GM21717 (cell line): ENCODE data around the gene YWHAG.
A peak's percentile ranks its signal among the peaks of the same experiment; 100 is the strongest.
"Not testable (repeated sequence)": the region's sequence is repeated elsewhere in the genome, so short reads cannot be mapped to it uniquely, and the experiment has no call there.

Experiments used
- ATAC-seq: cut with Tn5 transposase; IDR thresholded peaks from one replicate; pipeline ENCODE4 v1.9.1; 2021; ENCODE audit warnings: mild to moderate bottlenecking, moderate library complexity; ENCODE audit not compliant: unreplicated experiment

YWHAG gene

DNA sequence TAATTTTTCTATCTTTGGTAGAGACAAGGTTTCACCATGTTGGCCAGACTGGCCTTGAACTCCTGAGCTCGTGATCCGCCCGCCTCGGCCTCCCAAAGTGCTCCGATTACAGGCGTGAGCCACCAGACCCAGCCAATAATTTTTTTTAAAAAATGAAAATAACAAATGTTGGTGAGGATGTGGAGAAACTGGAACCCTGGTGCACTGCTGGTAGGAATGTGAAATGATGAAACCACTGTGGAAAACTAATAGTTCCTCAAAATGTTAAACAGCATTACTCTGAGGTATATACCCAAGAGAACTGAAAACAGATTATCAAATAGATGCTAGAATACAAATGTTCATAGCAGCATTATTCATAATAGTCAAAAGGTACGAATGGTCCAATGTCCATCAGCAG lies 23.0 kb upstream of the YWHAG start:
- ATAC-seq, result no peak

DNA sequence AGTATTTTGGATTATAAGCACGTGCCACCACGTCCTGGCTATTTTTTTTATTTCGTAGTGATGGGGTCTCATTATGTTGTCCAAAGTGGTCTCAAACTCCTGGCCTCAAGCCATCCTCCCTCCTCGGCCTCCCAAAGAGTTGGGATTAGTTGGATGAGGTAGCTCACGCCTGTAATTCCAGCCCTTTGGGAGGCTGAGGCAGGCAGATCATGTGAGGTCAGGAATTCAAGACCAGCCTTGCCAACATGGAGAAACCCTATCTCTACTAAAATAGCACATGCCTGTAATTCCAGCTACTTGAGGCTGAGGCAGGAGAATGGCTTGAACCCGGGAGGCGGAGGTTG lies 21.8 kb upstream of the YWHAG start:
- no peak for ATAC-seq

DNA sequence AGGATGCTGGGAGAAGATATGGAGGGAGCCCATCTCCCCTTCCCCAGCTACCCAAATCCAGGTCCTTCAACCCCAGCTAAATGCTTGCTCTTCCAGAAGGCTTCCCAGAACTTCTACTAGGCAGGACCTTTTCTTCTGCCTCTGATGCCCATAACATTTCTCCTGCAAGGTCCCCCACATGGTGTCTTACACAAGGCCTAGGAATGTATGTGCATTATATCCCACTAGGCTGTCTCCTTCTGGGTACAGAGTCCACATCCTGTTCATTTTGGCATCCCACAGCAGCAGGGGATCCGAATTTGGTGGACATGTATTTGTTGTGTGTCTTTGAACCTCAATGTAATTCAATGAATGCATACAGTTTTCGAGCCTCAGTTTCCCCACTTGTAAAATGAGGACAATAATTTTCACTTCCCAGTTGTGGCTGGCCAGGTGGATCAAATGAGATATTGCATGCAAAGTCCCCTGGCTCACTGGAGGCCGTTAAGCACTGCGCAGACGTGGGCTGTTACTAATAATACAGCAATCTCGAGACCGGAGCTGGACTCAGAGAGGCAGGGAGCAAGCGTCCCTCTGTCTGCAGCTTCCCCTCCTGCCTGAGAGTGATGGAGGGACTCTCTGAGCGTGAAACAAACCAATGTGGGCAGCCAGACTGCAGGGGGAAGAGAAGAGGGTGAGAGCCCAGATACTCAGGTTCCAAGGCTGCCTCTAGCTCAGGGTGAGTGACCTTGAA lies 18.6 kb upstream of the YWHAG start:
- no peak for ATAC-seq

DNA sequence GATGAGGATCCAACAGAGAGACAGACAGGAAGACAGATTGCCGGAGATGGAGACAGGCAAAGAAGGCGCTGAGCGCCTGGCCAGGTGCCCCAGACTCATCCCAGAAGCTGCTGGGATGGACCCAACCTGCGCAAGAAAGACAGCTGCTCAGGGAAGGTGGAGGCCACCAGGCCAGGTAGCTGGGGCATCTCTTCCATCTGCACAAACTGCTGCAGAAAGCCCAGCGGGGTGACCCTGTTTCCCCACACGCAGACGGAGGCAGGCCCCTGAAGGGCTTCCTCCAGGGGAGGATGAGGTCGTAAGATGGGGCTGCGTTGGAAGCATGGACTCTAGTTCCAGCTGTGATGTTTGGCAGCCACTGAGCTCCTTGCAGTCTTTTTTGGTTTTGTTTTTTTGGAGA lies 16.5 kb upstream of the YWHAG start:
- ATAC-seq, result no peak

DNA sequence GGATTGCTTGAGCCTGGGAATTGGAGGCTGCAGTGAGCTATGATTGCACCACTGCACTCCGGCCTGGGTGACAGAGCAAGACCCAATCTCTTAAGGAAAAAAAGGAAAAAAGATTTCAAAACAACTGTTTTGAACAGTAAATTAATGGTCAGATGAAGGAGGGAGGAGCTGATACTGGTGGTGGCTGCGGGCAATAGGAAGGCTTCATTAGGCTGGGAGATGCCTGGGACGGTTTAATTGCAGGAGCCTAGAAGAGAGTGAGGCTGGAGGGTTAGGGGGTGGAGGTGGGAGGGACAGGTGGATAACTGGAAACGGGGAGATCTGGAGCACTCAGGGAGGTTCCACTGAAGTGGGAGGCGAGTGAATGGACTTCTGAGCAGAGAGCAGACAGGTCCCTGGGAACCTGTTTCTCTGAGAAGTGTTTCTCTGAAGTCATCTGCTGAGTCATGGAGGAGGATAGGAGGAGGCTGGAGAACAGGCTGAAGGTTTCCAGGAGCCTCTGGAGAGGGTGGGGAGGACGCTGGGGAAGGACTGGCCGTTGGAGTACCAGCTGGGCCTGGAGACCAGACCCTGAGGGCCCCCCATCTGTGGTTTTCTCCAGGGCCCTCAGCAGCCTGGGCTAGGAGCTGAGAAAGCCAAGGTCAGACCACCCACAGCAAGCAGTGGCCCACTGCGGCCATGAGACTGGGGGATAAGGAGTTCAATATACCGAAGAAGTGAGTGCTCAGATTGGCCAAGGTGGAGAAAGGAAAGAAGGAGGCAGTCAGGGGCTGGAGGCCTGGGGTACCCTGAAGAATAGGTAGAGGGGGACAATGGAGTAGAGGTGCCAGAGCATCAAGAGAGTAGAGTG lies 14.4 kb upstream of the YWHAG start:
- no peak for ATAC-seq

DNA sequence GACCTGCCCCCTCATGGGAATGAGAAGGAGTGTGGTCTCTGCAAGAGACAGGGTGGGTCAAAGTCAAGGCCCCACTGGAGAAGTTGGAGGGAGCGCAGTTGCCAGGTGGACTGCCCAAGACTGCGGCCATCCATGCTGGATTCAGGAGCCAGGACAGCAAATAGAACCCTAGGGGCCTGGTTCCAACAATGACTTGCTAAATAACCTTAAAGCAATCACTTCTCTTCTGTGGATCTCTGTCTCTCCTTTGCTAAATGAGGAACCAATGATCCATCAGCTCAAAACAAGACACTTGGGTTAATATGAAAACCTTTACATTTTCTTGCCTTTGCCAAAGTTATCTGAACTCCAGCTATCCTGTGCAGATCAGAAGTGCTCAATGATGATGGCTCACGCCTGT lies 12.6 kb upstream of the YWHAG start:
- no peak for ATAC-seq

DNA sequence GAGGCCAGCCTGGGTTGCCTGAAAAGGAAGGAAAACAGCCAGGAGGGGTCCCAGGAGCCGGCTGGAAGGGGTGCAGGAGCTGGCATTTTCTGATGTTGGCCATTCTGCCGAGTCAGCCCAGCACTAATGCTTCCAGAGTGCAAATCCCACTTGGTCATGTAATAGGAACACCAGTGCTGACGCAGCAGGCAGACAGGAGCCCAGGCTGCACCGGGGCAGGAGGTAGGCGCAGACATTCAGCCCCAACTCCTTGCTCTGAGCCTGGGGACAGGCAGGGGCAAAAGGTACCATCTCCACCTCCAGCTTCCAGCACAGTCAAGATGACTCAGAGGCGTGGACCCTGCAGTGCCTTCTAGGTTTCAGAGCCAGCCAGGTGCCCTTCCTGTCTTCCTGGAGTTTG lies 10.2 kb upstream of the YWHAG start:
- no peak for ATAC-seq

DNA sequence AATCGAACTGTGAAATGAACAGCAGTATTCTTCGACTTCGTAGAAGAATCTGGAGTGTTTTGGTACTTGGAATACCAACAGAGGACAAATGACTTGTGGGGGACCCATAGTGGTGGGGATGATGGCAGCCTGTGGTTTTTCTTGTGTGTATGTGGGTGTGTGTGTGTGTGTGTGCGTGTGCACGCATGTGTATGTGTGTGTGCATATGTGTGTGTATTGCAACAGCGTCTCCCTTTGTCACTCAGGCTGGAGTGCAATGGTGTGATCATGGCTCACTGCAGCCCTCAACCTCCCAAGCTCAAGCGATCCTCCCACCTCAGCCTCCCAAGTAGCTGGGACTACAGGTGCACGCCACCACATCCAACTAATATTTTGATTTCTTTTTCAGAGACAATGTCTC lies 9.4 kb upstream of the YWHAG start:
- no peak for ATAC-seq

DNA sequence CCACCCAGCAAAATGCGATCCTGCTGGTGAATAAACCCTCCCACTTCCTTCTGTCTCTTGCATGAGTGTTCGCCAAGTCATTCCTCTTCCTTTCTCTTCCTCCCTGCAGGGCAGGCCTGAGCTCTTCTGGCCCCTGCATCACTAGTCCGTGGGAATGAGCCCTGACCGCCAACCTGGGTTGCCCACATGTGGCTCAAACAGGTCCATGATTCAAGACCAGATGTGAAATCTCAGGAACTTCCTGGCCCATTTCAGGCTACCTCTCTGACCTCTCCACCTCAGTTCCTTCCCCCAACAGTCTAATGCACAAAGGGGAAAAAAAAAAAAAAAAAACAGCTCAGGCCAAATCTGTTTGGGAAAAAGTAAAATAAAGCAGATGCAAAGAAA lies 5.4 kb upstream of the YWHAG start:
- ATAC-seq, result no peak

DNA sequence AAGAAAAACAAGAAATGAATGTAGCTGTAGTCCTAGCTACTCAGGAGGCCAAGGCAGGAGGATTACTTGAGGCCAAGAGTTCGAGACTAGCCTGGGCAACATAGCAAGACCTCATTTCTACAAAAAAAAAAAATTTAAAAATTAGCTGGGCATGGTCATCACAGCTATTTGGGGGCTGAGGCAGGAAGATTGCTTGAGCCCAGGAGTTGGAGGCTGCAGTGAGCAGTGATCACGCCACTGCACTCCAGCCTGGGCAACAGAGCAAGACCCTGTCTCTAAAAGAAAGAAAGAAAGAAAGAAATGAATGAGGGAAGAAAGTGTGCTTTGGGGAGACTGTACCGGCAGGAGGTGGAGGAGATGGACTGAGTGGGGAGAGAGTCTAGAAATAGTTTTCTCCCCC lies 5.0 kb upstream of the YWHAG start:
- ATAC-seq, result not testable (repeated sequence)

DNA sequence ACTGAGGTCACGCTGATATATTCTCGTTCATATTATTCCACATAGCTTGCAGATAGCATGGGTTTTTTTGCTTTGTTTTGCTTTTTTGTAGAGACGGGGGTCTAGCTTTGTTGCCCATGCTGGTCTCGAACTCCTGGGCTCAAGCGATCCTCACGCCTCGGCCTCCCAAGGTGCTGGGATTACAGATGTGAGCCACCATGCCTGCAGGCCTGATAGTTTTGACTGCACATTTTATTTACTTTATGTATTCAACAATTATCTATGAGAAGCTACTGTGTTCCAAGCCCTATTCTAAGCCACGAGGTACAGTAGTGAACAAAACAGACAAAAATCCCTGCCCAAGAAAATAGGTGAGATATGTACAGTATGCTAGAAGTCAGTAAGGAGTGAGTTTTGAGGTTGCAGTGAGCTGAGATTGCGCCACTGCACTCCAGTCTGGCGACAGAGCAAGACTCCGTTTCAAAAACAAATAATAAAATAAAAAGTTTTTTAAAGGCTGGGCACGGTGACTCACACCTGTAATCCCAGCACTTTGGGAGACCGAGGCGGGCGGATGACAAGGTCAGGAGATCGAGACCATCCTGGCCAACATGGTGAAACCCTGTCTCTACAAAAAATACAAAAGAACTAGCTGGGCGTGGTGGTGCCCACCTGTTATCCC lies 1.3 kb upstream of the YWHAG start:
- ATAC-seq, result no peak

DNA sequence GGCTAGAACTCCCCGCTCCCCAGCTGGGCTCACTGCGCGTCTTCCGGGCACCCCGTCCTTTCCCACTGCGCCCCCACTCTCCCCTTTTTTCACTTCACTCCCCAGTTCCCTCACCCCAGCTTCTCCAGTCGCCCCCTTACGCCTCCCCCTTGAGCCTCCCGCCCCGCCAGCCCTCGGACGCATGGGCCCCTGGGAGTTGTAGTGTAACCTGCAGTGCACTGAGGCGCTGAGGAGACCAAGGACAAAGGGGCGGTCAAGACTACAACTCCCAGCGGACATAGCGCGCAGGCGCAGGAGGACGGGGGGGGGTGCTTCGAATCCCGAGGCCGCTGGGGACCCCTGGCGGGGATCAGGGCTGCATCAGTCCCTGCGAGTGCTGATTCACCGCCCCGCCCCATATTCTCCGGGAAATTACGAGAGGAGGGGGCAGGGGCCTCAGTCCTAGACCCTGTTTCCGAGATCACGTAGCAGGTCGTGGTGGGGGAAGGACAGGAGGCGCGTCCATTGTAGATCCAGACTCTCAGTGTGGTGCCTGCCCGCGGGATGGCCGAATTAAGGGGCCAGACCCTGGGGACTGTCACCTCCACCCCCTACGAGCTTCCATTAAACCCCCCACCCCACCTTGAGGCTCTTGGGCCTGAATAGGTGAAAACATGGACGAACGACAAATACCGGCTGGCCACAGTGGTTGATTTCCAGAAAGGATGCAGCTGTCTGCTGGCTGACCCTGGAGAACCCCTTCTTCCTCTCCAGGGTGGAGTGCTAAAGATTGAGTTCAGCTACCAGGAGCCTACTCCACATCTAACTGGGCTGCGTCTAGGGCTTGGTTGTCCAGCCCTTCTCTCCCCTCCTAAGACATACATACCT lies 553 bp upstream of the YWHAG start:
- ATAC-seq, result peak; percentile 92

DNA sequence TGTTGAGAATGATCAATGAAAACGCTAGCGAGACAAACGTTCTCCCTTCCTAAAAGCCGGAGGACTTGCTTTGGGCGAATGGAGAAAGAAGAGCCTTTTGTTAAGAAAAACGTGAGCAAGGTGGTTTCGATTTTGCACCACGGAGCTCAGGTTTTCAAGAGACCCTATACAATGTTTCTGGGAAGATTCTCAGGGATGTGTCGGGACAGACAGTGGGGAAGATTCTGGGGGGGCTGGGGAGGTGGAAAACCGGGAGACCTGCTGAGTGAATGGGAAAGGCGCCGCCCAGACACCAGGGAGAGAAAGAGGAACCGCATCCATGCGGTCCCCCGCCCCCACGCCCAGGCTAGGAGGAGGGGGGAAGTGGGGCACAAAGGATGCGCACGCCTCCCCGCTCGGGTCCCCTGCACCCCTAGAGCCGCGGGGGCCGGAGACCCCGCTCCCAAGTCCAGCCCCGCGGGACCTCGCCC lies 745 bp downstream of the YWHAG start:
- peak; percentile 22 for ATAC-seq

DNA sequence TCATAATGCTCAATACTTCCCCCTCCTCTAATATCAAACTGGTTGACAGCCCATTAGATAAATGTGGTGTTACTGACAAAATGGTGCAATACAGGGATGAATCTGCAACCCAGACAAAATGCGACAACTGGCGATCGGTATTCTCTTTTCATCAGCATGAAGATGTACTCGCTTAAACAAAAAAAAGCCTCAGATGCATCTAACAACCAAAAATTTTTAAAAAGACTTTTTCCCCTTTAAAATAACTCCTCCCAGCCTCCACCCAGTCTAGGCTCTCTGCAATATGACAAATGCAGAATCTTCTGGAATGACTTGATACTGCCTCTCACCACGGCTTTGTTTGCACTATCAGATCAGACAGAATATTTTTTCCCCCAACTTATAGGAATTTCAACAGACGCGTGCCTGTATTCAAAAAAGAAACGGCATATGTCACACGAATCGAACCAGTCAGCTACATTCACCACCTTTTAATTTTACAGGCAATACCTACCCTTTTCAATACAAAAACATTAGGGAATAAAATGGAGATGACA lies 1.2 kb downstream of the YWHAG start:
- no peak for ATAC-seq

DNA sequence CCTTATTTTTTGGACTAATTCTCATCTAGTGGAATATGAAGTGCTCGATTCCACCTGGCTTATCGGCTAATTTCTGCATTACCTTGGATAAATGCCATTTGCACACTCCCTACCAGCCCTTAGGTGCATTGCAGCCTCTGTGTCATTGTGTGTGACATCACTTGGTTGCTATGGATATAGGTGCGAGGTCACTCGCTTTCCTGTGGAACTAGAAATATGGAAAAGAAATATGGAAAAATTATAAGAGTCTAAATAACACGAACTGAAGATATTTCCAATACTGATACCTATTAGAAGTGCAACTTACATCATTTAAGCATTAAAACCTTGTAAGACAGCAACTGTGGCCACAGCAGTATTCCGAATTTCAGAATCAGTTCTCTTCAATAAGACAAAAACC lies 2.0 kb downstream of the YWHAG start:
- ATAC-seq, result no peak

DNA sequence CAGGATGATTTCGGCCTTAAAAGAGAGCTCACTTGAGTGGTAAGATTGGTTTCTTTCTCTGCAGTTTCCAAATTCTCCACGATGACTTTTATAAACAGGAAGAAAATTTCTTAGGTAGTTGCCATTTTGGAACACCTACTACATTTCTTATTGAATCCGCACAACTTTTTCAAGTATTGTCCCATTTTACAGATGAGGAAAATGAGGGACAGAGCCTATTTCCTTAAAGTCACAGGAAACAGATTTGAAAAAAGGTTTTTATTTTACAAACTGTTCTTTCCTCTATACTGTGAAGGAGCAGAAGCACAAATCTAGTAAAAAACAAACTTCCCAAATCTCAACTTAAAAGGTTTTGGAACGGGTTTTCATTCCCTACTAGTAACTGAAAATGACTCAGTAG lies 2.7 kb downstream of the YWHAG start:
- ATAC-seq, result no peak

DNA sequence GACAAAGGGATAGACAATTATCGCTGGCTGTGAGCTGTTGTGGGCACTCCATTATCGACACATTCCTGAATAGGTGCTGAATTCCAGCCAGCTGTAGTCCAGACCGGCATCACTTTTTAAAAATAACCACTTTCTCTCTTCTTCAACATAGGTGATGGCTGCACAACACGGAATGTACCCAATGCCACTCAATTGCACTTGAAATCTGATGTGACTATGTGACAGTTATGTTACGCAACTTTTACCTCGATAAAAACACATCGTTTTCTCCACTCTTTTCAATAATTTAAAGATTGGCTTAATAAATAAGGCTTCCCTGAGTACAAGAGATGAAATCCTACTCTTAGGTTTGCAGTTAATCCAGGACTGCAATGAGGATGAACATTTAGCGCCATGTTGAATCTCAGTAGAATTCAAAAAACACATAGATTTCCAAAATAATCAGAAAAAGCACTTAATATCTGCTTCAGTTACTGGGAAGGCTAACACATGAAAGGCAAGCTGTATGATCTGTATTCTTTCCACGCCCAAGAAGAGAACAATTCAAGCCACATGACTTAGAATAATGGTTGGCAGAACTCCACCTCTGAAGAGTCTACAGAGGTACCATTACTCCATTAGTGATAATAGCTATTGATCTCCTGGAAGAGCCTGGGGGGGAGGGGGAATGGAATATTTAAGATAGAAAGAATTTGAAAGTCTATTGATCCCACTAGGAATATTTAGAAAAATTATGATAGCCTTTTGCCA lies 3.6 kb downstream of the YWHAG start:
- no peak for ATAC-seq

DNA sequence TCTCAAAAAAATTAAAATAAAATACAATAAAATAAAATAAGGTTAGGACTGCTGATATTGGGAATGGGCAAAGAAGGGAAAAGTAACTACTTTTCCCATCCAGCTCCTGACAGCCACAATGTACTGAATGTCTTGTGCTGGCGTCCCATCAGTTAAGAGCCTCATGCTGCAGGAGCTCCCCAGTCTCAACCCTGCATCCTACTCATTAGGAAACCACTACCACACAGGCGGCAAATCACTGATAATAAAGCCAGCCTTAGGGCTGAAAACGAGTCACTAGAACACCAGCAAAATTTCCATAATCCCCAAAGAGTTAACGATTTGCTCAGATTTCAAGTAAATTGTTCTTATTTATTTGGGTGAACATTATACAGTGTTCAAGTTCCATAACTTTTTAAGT lies 4.3 kb downstream of the YWHAG start:
- ATAC-seq, result no peak

DNA sequence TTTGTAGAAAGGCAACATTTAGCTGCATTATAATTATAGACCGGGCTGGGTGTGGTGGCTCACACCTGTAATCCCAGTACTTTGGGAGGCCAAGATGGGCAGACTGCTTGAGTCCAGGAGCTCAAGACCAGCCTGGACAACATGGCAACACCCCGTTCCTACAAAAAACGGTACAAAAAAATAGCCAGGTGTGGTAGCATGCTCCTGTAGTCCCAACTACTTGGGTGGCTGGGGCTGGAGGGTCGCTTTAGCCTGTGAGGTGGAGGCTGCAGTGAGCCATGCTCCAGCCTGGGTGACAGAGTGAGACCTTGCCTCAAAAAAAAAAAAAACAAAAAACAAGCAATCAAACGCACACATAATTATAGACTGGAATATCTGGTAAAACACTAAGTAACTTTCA lies 5.0 kb downstream of the YWHAG start:
- no peak for ATAC-seq

DNA sequence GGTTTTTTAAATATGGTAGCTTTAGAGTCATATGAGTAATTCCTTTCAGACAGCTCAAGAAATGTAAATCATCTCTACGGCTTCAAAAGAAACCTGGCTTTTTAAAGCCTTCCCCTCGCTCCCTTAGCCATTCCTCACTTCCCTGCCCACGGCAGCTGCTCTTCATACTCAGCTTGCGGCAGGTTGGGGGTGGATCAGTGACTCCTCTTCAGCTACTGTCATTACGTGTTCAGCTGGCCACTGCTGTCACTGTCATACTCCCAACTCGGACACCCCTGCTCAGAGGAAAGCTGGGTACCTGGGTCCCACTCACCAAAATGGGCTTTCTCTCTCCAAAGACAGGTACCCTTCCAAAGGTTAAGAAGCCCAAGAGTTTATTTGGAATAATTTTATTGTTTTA lies 6.6 kb downstream of the YWHAG start:
- ATAC-seq, result no peak
